ENCODE data around the gene ARMCX6.
"Not testable (repeated sequence)": the region's sequence is repeated elsewhere in the genome, so short reads cannot be mapped to it uniquely, and the experiment has no call there.

Gene ARMCX6

DNA sequence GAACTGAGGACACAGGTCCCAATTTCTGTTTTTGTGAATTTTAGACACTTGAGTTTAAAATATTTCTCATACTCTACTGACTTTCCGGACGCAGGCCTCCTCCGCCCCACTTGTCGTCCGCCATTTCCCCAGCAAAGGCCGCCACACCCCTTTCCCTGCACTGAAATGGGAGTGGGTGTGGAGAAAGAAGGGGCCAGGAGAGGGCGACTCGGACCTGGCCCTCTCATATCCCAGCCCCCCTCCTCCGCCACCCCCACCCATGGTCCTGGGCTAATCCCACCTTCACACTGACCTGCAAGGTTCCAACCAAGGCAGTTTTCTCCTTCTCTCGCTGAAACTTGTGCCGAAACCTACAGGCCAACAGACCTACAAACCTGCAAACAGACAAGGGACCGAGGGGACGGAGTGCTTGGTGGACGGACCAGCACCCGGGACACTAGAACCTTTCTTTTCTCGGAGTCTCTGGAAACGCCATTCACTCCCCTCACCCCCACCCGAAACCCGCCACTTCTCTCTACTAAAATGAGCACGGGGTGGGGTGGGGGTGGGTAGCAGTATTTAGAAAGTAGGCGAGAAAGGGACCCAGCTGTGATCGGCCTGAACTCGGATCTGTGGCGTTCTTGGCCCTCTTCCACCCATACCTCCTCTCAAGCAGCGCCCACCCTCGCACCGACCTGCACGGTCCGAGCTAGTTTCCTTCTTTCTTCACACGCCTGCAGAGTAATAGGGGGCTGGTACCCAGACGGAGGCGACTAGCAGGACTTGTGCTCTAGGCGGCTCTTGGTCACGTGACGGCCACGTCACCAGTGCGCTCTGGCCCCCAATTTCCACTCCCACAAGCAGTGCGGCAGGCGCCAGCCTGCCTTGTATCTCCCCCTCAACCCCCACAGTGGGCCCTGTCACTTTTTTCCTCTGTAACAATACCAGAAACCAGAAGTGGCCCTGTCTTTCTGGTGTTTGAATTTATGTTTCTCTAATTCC, at the start of gene ARMCX6:
ARMCX6 (minus strand) TSS at position 790 of the 981 bp plus-strand sequence. CDS start 1,380 bp downstream, outside the sequence.
- H3K27me3 Mint-ChIP-seq (ENCODE audit: low read depth), result no peaks in the 10 kb centered on the region
- peak within 1 kb of the TSS; percentile 95 for H3K4me3 Mint-ChIP-seq
- H3K36me3 Mint-ChIP-seq (ENCODE audit: low read depth), result peaks cover 8% of the 10 kb centered on the region
- H3K9me3 Mint-ChIP-seq, result no peaks in the 10 kb centered on the region
- peaks cover 21% of the 10 kb centered on the region for H3K4me1 Mint-ChIP-seq (ENCODE audit: low read depth)
- DNase-seq (ENCODE audit: low spot score), result peak; percentile 71
- peak within 1 kb of the TSS; percentile 95 for H3K27ac Mint-ChIP-seq

DNA sequence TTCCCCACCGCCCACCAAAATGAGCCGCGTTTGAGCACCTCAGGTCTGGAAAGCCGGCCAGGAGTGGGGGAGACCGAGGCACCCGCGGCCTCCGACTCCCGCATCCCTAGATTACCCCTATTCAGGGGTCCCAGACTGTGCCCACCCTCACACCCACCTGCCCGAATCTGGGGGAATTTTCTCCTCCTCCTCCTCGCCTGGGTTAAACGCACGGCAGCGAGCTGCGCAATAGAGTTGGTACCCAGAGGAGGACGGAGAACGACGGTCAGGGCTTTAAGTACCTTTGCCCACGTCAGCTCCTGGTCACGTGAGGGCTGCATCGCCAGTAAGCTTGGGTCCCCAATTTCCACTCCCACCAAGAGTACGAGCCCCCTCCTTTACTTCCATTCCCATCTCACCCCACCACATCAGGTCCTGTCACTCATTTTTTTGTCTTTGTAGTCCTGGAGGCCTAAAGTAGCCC, 41.8 kb upstream of the ARMCX6 start, which contains the start of gene ARMCX2:
ARMCX2 (minus strand) TSS at position 250 of the 463 bp plus-strand sequence. CDS start 2,262 bp downstream, outside the sequence.
- no peak for DNase-seq (ENCODE audit: low spot score)
- Mint-ChIP-seq H3K27me3 (ENCODE audit: low read depth) (peaks cover 14% of the 10 kb centered on the region), H3K4me3 (peak within 1 kb of the TSS; percentile 85), H3K27ac (no peak within 1 kb of the TSS), H3K9me3 (no peaks in the 10 kb centered on the region), H3K4me1 (ENCODE audit: low read depth) (peaks cover 15% of the 10 kb centered on the region), H3K36me3 (ENCODE audit: low read depth) (no peaks in the 10 kb centered on the region)

DNA sequence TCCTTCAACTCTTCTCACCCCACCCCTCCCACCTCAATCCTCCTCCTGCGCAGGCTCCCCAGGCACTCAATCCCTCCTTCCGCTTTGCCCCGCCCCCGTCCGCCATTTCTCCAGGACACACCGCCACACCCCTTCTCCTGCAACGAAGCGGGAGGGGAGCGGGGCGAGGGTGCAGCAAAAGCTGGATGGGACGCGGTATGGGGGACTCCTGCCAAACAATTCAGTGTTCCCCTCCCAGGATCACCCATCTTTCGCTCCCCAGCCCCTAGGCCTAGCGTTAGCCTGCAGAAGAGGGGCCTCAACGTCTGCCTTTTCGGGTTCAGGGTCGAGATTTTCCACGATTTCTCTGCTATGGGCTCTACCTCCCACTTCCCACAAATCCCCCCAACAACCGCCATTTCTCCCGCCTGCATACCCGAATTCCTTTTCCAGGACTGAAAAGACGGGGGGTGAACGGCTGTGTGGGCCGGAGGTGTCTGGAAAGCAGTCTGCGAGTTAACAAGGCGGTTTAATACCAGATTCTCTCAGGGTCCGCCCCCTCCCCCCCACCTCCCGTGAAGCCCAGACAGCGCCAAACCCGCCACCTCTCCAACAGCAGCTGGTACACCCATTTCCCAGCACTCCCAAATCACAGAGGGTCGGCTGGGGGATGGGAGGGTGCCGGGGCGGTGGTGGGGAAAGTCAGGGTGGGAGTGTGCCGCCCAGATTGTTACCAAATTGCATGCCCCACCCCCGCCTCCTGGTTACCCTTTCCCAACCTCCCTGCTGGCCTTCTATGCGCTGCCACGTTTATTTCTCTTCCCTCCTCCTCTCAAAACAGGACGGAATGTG, 41.1 kb upstream of the ARMCX6 start:
- Mint-ChIP-seq H3K4me1 (ENCODE audit: low read depth) (peaks cover 15% of the 10 kb centered on the region), H3K9me3 (no peaks in the 10 kb centered on the region), H3K27ac (no peak overlapping the region), H3K27me3 (ENCODE audit: low read depth) (peaks cover 14% of the 10 kb centered on the region), H3K36me3 (ENCODE audit: low read depth) (no peaks in the 10 kb centered on the region), H3K4me3 (peak overlapping the region; percentile 85)
- DNase-seq (ENCODE audit: low spot score), result peak; percentile 37

DNA sequence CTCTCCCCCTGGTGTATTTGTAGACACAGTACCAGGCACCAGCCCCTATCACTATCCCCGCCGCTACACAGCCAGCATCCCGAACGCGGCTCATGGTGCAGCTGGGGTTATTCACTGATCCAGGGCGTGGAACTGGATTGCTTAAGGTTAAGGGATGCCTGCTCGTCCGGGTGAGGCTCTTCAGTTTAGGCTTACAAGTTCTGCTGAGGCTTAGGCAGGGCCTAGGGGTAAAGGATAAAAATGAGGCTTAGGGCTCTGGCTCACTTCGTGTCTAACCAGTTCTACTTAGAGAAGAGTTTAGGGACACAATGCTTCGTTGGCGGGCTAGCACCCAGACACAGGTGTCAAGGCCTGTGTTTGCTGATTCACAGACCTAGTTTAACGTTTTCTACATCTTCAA, 39.7 kb upstream of the ARMCX6 start:
- H3K36me3 Mint-ChIP-seq (ENCODE audit: low read depth), result no peaks in the 10 kb centered on the region
- peaks cover 9% of the 10 kb centered on the region for H3K27me3 Mint-ChIP-seq (ENCODE audit: low read depth)
- H3K27ac Mint-ChIP-seq, result no peak overlapping the region
- no peak overlapping the region for H3K4me3 Mint-ChIP-seq
- no peak for DNase-seq (ENCODE audit: low spot score)
- no peaks in the 10 kb centered on the region for H3K9me3 Mint-ChIP-seq
- peaks cover 15% of the 10 kb centered on the region for H3K4me1 Mint-ChIP-seq (ENCODE audit: low read depth)

DNA sequence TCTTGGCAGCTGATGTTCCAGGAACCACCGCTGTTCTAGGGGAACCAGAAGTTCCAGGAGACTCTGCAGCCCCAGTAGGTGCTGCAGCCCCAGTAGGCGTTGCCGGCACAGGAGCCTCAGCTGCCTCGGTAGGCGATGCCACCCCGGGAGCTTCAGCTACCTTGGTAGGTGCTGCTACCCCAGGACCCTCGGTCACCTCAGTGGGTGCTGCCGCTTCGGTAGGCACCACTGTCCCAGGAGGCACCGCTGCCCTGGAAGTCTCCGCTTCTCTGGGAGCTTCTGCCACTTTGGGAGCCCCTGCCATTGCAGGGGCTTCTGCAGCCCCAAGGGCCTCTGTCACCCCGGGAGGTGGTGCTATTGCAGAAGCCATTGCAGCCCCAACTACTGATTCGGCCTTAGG, 39.0 kb upstream of the ARMCX6 start:
- peaks cover 15% of the 10 kb centered on the region for H3K4me1 Mint-ChIP-seq (ENCODE audit: low read depth)
- no peak overlapping the region for H3K27ac Mint-ChIP-seq
- H3K9me3 Mint-ChIP-seq, result no peaks in the 10 kb centered on the region
- H3K27me3 Mint-ChIP-seq (ENCODE audit: low read depth), result peaks cover 9% of the 10 kb centered on the region
- H3K4me3 Mint-ChIP-seq, result no peak overlapping the region
- no peaks in the 10 kb centered on the region for H3K36me3 Mint-ChIP-seq (ENCODE audit: low read depth)
- DNase-seq (ENCODE audit: low spot score), result no peak

DNA sequence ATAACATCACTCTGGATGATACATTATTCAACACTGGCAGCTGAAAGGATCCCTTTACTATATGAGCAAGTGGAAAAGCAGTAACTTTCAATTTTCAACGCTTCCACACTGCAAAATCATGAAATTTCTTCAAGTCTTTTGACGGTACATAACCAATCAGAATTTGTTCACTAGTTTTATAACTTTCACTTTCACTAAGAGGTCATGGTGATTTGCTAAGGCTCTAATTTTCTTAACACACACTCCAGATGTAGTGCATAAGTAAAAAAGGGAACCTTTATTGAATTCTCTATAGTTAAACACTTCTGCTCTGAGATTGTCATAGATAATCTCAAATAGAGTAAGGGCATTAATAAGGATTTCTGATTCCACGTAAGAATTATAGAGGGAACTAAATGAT, 37.7 kb upstream of the ARMCX6 start:
- H3K27ac Mint-ChIP-seq, result peak overlapping the region; percentile 10
- no peaks in the 10 kb centered on the region for H3K36me3 Mint-ChIP-seq (ENCODE audit: low read depth)

DNA sequence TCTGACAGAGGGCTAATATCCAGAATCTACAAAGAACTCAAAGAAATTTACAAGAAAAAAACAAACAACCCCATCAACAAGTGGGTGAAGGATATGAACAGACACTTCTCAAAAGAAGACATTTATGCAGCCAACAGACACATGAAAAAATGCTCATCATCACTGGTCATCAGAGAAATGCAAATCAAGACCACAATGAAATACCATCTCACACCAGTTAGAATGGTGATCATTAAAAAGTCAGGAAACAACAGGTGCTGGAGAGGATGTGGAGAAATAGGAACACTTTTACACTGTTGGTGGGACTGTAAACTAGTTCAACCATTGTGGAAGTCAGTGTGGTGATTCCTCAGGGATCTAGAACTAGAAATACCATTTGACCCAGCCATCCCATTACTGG, 29.9 kb upstream of the ARMCX6 start:
- H3K27me3 Mint-ChIP-seq (ENCODE audit: low read depth); DNase-seq (ENCODE audit: low spot score); H3K36me3 Mint-ChIP-seq (ENCODE audit: low read depth); H3K27ac Mint-ChIP-seq; H3K9me3 Mint-ChIP-seq; H3K4me1 Mint-ChIP-seq (ENCODE audit: low read depth); H3K4me3 Mint-ChIP-seq: not testable (repeated sequence)

More for the DNA sequence above, 37.7 kb upstream of the ARMCX6 start:
- Mint-ChIP-seq H3K9me3 (no peaks in the 10 kb centered on the region), H3K4me3 (peak overlapping the region; percentile 50), H3K4me1 (ENCODE audit: low read depth) (peaks cover 15% of the 10 kb centered on the region), H3K27me3 (ENCODE audit: low read depth) (peaks cover 4% of the 10 kb centered on the region)
- no peak for DNase-seq (ENCODE audit: low spot score)

DNA sequence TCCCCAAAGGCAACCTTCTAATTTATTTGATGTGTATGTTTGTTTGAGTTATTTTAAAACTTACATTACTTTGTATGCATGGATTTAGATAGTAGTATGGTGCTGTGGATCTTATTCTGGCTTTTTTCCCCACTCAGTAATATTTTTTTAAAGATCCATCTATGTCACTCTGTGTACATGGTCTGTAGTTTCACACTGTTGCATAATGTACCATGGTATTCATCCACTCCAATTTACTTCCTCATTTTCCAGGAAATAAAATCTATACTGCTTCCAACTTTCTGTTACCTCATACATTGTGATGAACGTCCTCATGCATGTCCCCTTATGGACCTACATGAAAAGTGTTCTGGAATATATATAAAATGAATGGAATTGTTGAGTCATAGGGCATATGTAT, 24.3 kb upstream of the ARMCX6 start:
- Mint-ChIP-seq H3K9me3 (no peaks in the 10 kb centered on the region), H3K36me3 (ENCODE audit: low read depth) (peaks cover 1% of the 10 kb centered on the region), H3K4me3 (no peak overlapping the region), H3K4me1 (ENCODE audit: low read depth) (no peaks in the 10 kb centered on the region), H3K27ac (no peak overlapping the region), H3K27me3 (ENCODE audit: low read depth) (no peaks in the 10 kb centered on the region)
- DNase-seq (ENCODE audit: low spot score), result no peak

DNA sequence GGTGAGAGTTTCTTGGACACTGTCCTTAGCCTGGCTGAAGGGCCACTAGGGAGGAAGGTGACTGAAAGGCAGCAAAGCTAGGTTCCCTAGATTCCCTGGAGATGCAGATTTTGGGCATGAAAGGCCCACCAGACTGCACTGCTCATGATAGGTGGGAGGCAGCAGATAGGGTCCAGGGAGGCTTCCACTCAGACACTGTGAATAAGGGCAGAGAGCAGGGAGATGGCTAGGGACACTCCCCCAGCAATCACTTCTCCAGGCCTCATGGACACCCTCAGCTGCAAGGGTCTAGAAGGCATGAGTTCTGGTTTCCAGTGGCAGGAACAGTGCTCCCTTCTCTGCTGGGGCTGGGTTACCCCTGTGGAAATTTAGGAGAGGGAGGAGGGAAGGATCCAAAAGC, 21.8 kb upstream of the ARMCX6 start:
- Mint-ChIP-seq H3K9me3 (no peaks in the 10 kb centered on the region), H3K4me3 (no peak overlapping the region), H3K4me1 (ENCODE audit: low read depth) (no peaks in the 10 kb centered on the region), H3K27ac (no peak overlapping the region), H3K27me3 (ENCODE audit: low read depth) (no peaks in the 10 kb centered on the region), H3K36me3 (ENCODE audit: low read depth) (peaks cover 1% of the 10 kb centered on the region)
- DNase-seq (ENCODE audit: low spot score), result no peak

DNA sequence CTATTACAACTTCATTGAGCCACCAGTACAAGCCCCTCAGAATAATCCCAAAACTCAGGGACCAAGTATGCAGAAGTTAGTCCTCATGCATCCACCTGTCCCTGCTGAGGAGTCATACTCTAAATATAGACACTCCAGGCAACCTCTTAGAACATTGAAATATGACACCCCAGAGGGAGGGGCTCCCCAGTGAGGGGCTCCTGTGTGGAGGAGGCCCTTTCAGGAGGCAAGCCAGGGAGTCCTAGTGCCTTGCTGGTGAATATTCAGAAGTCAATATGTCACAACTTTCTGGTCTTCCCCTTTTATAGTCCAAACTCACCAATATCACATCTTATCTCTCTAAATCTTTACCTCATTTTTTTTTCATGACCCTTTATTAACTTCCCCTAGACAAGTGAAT, 1.6 kb upstream of the ARMCX6 start:
- Mint-ChIP-seq H3K4me1 (ENCODE audit: low read depth) (peaks cover 29% of the 10 kb centered on the region), H3K36me3 (ENCODE audit: low read depth) (peaks cover 18% of the 10 kb centered on the region), H3K27me3 (ENCODE audit: low read depth) (no peaks in the 10 kb centered on the region), H3K27ac (peak overlapping the region; percentile 2), H3K9me3 (no peaks in the 10 kb centered on the region), H3K4me3 (peak overlapping the region; percentile 16)
- no peak for DNase-seq (ENCODE audit: low spot score)

DNA sequence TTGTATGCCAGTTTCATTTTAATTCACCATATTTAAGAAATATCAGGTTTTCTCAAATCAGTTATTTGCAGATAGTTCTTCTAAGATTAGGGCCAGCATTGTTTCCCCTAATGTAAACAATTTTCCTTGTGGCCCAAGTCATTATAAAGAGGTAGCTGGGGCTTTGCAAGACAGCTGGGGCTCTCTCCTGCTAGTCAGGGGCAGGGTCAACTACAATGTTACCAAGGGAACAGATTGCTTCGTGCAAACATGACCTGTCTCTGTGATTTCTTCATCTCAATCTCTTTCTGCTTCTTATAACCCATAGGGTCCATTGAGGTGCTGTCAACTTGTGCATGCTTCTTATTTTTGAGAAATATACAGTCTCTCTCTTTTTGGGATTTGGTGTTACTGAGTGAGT, 12.1 kb downstream of the ARMCX6 start:
- Mint-ChIP-seq H3K4me3 (no peak overlapping the region), H3K9me3 (no peaks in the 10 kb centered on the region), H3K4me1 (ENCODE audit: low read depth) (no peaks in the 10 kb centered on the region), H3K27me3 (ENCODE audit: low read depth) (peaks cover 5% of the 10 kb centered on the region), H3K36me3 (ENCODE audit: low read depth) (no peaks in the 10 kb centered on the region), H3K27ac (no peak overlapping the region)
- no peak for DNase-seq (ENCODE audit: low spot score)

DNA sequence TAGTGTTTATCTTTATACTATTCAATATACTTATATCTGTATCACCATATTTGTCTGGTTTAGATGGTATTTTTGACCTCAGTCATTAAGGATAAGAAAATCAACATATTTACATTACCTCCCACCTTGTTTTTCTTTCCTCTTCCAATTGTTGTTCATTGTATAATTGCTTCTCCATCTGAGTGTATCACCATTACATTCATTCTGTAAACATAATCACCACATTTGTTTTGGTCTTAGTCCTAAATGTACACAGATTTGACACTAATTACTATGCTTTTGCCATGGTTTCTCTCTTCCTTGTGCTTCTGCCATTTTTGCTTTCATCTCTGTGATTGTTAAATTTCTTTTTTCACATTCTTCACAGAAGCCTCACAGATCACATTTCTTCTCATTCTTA, 12.7 kb downstream of the ARMCX6 start:
- no peak for DNase-seq (ENCODE audit: low spot score)
- peaks cover 5% of the 10 kb centered on the region for H3K27me3 Mint-ChIP-seq (ENCODE audit: low read depth)
- H3K27ac Mint-ChIP-seq, result no peak overlapping the region
- H3K9me3 Mint-ChIP-seq, result no peaks in the 10 kb centered on the region
- H3K4me1 Mint-ChIP-seq (ENCODE audit: low read depth), result no peaks in the 10 kb centered on the region
- no peaks in the 10 kb centered on the region for H3K36me3 Mint-ChIP-seq (ENCODE audit: low read depth)
- H3K4me3 Mint-ChIP-seq, result no peak overlapping the region

DNA sequence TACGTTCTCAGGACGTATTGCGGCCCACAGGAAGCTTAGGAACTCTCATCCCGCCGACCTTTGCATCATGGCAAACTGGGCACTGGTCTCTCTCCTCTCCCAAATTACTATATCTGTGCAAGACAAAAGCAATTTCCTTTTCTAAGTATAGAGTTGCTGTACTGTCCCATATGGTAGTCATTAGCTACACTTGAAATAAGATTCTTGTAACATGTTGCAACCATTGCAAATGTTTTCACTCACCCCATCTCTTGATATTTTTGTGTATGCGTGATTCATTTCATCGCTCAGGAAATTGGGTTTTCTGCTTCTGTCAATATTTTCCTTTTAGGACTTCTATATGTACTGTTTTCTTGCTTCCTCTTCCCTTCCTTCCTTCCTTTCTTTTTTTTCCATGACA, 15.7 kb downstream of the ARMCX6 start:
- Mint-ChIP-seq H3K27me3 (ENCODE audit: low read depth) (peaks cover 3% of the 10 kb centered on the region), H3K4me3 (no peak overlapping the region), H3K36me3 (ENCODE audit: low read depth) (no peaks in the 10 kb centered on the region), H3K27ac (no peak overlapping the region), H3K9me3 (no peaks in the 10 kb centered on the region), H3K4me1 (ENCODE audit: low read depth) (no peaks in the 10 kb centered on the region)
- DNase-seq (ENCODE audit: low spot score), result no peak

DNA sequence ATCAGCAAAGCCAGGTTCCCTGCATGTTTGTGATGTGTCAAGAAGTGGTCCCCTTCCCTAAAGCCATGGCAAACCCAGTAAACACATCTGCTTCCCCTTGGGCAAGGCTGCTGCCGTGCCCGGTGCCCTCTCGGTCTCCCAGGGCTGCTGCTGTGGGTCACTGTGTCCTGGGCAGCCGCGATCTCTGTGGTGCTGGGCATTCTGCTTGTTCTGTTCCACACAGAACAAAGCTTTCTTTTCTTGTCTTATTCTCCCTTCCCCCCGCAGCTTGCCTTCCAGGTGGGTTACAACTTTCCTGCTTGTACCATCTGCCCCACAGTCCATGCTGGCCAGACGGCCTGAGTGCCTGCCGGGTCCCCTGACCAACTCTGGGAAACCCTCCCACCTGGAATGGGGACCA, 18.2 kb downstream of the ARMCX6 start:
- not testable (repeated sequence) for H3K27me3 Mint-ChIP-seq (ENCODE audit: low read depth); DNase-seq (ENCODE audit: low spot score); H3K4me3 Mint-ChIP-seq

More for the DNA sequence above, 18.2 kb downstream of the ARMCX6 start:
- H3K27ac Mint-ChIP-seq; H3K36me3 Mint-ChIP-seq (ENCODE audit: low read depth); H3K9me3 Mint-ChIP-seq; H3K4me1 Mint-ChIP-seq (ENCODE audit: low read depth): not testable (repeated sequence)
